ENCODE measurements around the gene NCK2.

GRCh38 chr2:105697781-105698449 lies 46.8 kb upstream of the NCK2 start:
- no peak for TF ChIP-seq YY1 (IDR thresholded peaks at IDR 0.05; ENCODE audit: extremely low read depth, insufficient replicate concordance, low read depth, low read length)
- no peak for TF ChIP-seq POLR2A (IDR thresholded peaks at IDR 0.05; ENCODE audit: borderline replicate concordance, extremely low read depth, insufficient read depth, insufficient read length)
- no peak for TF ChIP-seq CTCF (IDR thresholded peaks at IDR 0.05 in 2 of 3, conservative IDR thresholded peaks at IDR 0.05 in 1 of 3; ENCODE audit: borderline replicate concordance in 1 of 3, insufficient read depth in 1 of 3, low read depth in 2 of 3, low read length in 2 of 3)
- no peak for TF ChIP-seq EZH2phosphoT487 (IDR thresholded peaks at IDR 0.05; ENCODE audit: borderline replicate concordance)
